RWPE2 (cell line): Measurements from ENCODE around the gene CD8A.

Experiments
- ATAC-seq: fragments of 200-7000 bp; cut with Tn5 transposase; 3 replicates; pipeline ENCODE4 v1.9.1; 2021; ENCODE audit warnings: low read depth
- DNase-seq: peaks from one replicate; pipeline ENCODE4 v3.0.0-alpha.2; 2020; ENCODE audit warnings: low spot score
- H3K27ac ChIP-seq: fragments of 450-650 bp; 2 replicates; pipeline ENCODE4 v1.5.1; 2017; ENCODE audit warnings: mild to moderate bottlenecking; ENCODE audit not compliant: poor library complexity, severe bottlenecking
- H3K27me3 ChIP-seq: fragments of 250-450 bp; sonication (Bioruptor Pico); 2 replicates; pipeline ENCODE4 v1.5.1; 2021; ENCODE audit warnings: mild to moderate bottlenecking, moderate library complexity; ENCODE audit not compliant: insufficient read depth, poor library complexity, severe bottlenecking
- H3K36me3 ChIP-seq: fragments of 250-450 bp; sonication (Bioruptor Pico); 2 replicates; pipeline ENCODE4 v1.5.1; 2020; ENCODE audit warnings: low read depth, mild to moderate bottlenecking, moderate library complexity
- H3K4me1 ChIP-seq: fragments of 250-450 bp; sonication (Bioruptor Pico); 2 replicates; pipeline ENCODE4 v1.5.1; 2021; ENCODE audit warnings: mild to moderate bottlenecking, moderate library complexity; ENCODE audit not compliant: insufficient read depth, poor library complexity, severe bottlenecking
- H3K4me3 ChIP-seq: fragments of 250-450 bp; sonication (Bioruptor Pico); 2 replicates; pipeline ENCODE4 v1.5.1; 2021; ENCODE audit warnings: mild to moderate bottlenecking, moderate library complexity; ENCODE audit not compliant: severe bottlenecking
- H3K9me3 ChIP-seq: fragments of 250-450 bp; sonication (Bioruptor Pico); 2 replicates; pipeline ENCODE4 v1.5.1; 2021; ENCODE audit warnings: mild to moderate bottlenecking, moderate library complexity; ENCODE audit not compliant: severe bottlenecking
- TF ChIP-seq, protein P1 (sequence below): fragments of 450-650 bp; IDR thresholded peaks from one replicate; pipeline ENCODE4 v1.5.1; 2017; ENCODE audit warnings: mild to moderate bottlenecking, moderate library complexity; ENCODE audit not compliant: poor library complexity, severe bottlenecking

The CD8A gene

DNA sequence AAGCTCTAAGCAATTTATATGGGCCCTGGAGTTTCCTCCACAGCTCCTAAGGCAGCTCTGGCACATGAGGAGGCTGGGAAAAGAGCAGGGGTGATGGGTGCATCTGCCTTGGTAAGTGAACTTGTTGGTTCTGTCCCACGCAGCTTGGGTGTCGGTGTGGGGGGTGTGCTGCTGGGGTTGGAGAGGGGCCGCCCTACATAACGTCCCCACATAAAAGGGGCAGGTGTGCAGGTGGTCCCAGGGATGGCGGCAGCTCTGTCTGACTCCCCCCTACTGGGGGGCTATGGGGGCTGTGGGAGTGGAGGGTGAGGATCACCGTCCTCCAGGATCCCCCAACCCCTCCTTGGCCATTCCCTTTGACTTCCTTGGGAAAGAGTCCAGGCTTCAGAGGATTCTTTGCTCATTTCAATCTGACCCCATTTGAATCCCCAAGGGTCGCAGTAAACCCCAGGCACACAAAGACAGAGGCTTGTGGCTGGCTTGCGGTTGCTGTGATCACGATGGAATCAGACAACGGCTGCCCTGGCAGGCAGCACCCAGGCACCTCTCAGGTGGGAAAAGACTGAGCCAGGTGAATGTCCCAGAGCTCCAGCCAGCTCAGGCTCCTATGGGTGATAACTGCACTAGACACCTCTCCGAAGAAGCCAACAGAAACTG is 34.5 kb upstream of the CD8A start:
- no peak for DNase-seq
- TF ChIP-seq, protein P1, sequence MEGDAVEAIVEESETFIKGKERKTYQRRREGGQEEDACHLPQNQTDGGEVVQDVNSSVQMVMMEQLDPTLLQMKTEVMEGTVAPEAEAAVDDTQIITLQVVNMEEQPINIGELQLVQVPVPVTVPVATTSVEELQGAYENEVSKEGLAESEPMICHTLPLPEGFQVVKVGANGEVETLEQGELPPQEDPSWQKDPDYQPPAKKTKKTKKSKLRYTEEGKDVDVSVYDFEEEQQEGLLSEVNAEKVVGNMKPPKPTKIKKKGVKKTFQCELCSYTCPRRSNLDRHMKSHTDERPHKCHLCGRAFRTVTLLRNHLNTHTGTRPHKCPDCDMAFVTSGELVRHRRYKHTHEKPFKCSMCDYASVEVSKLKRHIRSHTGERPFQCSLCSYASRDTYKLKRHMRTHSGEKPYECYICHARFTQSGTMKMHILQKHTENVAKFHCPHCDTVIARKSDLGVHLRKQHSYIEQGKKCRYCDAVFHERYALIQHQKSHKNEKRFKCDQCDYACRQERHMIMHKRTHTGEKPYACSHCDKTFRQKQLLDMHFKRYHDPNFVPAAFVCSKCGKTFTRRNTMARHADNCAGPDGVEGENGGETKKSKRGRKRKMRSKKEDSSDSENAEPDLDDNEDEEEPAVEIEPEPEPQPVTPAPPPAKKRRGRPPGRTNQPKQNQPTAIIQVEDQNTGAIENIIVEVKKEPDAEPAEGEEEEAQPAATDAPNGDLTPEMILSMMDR = no peak
- H3K27ac ChIP-seq = no peak overlapping the region
- H3K27me3 ChIP-seq = no peaks in the 10 kb centered on the region
- no peaks in the 10 kb centered on the region for H3K4me1 ChIP-seq
- no peak overlapping the region for H3K4me3 ChIP-seq
- no peaks in the 10 kb centered on the region for H3K36me3 ChIP-seq
- ATAC-seq = no peak
- no peaks in the 10 kb centered on the region for H3K9me3 ChIP-seq

DNA sequence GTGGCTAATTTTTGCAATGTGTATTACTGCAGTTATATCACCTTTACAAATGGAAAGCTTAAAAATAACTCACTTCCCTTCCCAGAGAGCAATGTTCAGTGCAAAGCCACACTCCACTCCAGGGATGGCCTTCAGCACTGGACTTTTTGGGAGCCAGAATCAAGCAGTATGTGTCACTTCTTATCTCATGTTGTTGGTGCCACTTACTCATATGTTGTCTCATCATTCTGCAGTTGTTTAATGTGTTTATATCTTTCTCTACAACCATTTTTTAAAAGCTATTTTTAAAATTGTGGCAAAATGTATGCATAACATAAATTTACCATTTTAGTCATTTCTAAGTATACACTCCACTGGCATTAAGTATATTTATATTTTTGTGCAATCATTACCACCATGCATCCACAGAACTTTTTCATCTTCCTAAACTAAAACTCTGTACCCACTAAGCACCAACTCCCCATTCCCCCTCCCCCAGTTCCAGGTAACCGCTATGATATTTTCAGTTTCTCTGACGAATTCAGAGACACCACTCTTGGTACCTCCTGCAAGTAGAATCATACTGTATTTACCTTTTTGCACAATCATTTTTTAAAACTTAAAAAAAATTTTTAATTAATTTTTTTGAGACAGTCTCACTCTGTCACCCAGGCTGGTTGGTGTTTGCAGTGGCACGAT is 32.1 kb upstream of the CD8A start:
- ATAC-seq = no peak
- no peak overlapping the region for H3K27ac ChIP-seq
- TF ChIP-seq, protein P1 = no peak

DNA sequence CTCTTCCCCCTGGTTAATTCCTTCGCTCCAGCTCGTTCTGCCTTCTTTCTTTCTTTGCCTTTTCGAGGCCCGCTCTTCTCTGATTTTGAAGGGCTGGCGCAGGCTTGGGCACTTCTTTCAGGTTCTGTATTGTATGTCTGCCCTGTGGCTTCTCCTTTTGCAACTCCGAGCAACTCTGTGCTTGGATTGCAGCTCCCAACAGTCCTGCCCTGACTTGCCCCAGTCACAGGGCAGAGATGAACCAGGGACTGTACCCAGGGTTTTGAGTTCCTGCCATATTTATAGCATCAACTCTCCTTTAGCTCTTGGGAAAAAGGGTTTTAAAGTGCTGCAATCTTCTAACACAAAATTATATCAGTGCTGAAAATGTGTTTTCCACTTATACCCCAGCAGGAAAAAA is 31.1 kb upstream of the CD8A start:
- no peak overlapping the region for H3K27ac ChIP-seq
- ATAC-seq = no peak

More for the DNA sequence above, 32.1 kb upstream of the CD8A start:
- no peaks in the 10 kb centered on the region for H3K27me3 ChIP-seq
- no peaks in the 10 kb centered on the region for H3K36me3 ChIP-seq
- no peak for DNase-seq
- no peak overlapping the region for H3K4me3 ChIP-seq
- H3K4me1 ChIP-seq = no peaks in the 10 kb centered on the region
- no peaks in the 10 kb centered on the region for H3K9me3 ChIP-seq

DNA sequence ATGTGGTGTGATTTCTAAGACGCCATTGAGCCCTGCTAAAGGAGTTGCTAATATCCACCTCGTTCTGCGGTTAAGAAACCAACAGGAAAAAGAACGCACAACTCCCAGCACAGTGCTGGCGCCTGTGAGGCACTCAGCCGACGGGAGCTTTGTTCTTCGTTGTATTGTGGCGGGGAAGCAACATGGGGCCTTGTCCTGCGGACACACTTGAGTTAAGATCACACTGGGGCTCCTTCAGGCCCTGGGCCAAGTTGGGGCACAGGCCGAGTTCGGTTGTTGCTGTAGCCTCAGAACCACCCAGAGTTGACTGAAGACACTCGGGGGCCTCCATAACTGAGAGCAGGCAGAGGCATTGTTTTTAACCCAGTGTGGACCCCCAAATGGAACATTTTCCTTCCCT is 30.6 kb upstream of the CD8A start:
- ATAC-seq (no peak), DNase-seq (no peak)
- Histone ChIP-seq H3K27ac (no peak overlapping the region), H3K4me3 (no peak overlapping the region), H3K4me1 (no peaks in the 10 kb centered on the region), H3K27me3 (no peaks in the 10 kb centered on the region), H3K9me3 (no peaks in the 10 kb centered on the region), H3K36me3 (no peaks in the 10 kb centered on the region)
- TF ChIP-seq, protein P1 = no peak

More for the DNA sequence above, 31.1 kb upstream of the CD8A start:
- Histone ChIP-seq H3K27me3 (no peaks in the 10 kb centered on the region), H3K36me3 (no peaks in the 10 kb centered on the region), H3K9me3 (no peaks in the 10 kb centered on the region), H3K4me3 (no peak overlapping the region), H3K4me1 (no peaks in the 10 kb centered on the region)
- TF ChIP-seq, protein P1 = no peak
- DNase-seq = no peak

DNA sequence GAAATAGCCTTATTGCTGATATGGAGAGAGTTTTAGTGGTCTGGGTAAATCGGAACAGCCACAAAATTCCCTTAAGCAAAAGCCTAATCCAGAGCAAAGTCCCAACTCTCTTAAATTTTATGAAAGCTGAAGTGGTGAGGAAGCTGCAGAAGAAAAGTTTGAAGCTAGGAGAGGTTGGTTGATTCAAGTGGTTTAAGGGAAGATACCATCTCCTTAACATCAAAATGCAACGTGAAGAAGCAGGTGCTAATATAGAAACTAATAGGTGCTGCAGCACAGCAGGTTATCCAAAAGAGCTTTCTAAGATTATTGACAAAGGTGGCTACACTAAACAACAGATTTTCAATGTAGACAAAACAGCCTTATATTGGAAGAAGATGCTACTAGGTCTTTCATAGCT is 28.2 kb upstream of the CD8A start:
- no peaks in the 10 kb centered on the region for H3K9me3 ChIP-seq
- no peak overlapping the region for H3K27ac ChIP-seq
- DNase-seq (no peak), ATAC-seq (no peak)
- H3K4me1 ChIP-seq = no peaks in the 10 kb centered on the region
- H3K36me3 ChIP-seq = no peaks in the 10 kb centered on the region
- no peaks in the 10 kb centered on the region for H3K27me3 ChIP-seq
- TF ChIP-seq, protein P1 = no peak
- H3K4me3 ChIP-seq = no peak overlapping the region
